T follicular helper cell (primary cell): ENCODE data around the gene FTSJ1.

Experiments used
- DNase-seq: peaks from one replicate; pipeline ENCODE4 v3.0.0-alpha.2; 2020; ENCODE audit warnings: low read depth

The FTSJ1 gene

GRCh38 chrX:48470110-48470832 is 5.7 kb upstream of the FTSJ1 start, which contains the start of gene SLC38A5:
Gene SLC38A5 (minus strand): TSS chrX:48470260. CDS start chrX:48467924, 2,336 bp downstream.
- no peak for DNase-seq

DNA sequence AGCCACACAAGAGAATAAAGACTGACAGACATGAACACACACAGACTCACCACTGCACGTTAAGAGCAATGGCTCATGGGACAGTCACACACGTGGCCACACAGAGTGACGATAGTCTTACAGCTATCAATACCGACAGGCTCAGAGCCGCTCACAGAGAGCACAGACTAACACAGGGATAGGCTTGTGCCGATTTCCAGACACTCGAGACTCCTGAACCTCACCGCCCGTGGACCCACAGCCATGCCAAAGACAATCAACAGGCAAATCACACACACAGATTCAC is 5.2 kb upstream of the FTSJ1 start:
- DNase-seq = no peak

GRCh38 chrX:48471504-48471903 is 4.5 kb upstream of the FTSJ1 start:
- DNase-seq = no peak

DNA sequence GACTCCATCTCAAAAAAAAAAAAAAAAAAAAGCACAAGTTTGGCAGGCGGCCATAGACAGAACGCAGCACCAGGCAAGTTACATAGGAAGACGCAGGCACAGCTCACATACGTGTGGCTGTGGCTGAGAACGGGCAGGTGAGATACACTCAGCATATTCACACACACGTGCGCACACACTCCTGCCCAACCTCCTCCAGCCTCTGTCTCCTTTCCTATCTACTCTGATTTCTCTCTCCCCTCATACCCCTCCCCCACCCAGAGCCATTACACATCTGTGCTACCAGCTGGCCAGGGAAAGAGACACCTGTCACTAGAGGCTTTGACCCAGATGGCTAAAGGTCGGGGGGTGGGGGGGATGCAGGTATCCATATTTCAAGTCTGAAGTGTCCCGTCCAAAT is 3.8 kb upstream of the FTSJ1 start:
- DNase-seq = no peak

- no peak for DNase-seq
Measured at GRCh38 chrX:48472851-48473703, 2.9 kb upstream of the FTSJ1 start.

- no peak for DNase-seq
Measured at GRCh38 chrX:48473704-48473990, 2.4 kb upstream of the FTSJ1 start.

DNA sequence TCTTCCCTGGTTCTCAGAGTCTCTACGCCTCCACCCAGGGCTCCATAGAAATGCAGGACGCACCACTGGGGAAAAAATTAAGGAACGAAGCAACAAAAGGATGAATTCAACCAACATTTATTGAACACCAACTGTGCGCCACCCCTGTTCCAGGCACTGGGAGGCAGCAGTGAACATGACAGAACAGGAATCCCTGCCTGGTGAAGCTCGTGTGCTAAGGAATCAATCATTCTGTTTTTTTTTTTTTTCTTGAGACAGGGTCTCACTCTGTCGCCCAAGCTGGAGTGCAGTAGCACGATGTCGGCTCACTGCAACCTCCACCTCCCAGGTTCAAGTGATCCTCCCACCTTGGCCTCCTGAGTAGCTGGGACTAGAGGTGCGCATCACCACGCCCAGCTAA is 1.9 kb upstream of the FTSJ1 start:
- DNase-seq = no peak

GRCh38 chrX:48474581-48474980 is 1.4 kb upstream of the FTSJ1 start:
- DNase-seq = no peak

DNA sequence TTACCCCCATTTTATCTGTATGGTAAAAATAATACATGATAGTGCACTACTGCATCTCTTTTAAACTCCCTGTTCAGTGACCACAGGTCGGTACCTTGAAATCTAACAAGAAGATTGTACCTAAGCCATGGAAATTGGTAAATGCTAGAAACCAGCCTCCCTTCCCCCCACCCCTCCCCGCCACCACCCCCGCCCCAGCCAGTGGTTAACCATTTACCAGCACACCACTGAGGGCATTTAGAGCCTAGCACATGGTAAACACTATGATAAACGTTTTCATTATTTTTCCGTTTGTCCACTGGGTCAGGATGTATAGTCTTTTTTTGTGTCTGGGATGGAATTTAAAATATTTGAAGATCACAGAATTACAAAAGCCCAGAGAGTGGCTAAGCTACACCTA is 703 bp upstream of the FTSJ1 start:
- DNase-seq = no peak

DNA sequence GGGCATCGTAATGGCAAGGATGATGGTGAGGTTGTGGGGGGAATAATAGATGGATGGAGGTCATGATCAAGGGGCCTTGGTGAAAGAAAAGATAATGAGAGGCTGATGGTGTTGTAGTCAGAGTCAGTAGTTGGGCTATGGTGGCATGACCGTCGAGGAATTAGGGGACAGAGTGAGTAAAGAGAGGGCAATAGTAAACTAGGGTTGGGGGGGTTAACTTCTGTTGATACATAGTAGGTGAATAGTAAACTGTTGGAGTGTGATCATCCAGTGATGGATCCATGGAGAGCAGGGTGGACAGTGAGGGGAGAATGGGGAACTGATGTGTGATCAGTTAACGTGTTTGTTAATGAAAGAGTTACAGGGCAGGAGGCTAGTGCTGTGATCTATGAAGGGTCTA is 920 bp downstream of the FTSJ1 start:
- DNase-seq = no peak

GRCh38 chrX:48477960-48478755 is 2.2 kb downstream of the FTSJ1 start:
- DNase-seq = no peak

GRCh38 chrX:48478806-48479205 is 2.8 kb downstream of the FTSJ1 start:
- DNase-seq = no peak

DNA sequence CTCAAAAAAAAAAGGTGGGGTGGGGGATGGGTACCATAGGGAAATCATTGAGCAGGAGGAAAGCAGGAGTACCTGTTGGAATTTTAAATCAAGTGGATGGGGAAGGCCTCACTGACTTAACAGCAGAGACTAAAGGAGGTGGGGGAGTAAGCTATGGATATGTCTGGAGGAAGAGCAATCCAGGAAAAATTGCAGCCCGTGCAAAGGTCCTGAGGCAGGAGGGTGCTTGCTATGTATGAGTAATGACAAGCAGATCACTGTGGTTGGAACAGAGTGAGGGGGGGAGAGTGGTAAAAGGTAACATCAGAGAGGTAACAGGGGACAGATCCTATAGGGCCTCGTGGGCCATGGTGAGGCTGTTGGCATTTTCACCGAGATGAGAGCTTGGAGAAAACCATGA is 4.1 kb downstream of the FTSJ1 start:
- DNase-seq = no peak

- no peak for DNase-seq
Measured at GRCh38 chrX:48480583-48480982, 4.6 kb downstream of the FTSJ1 start.

DNA sequence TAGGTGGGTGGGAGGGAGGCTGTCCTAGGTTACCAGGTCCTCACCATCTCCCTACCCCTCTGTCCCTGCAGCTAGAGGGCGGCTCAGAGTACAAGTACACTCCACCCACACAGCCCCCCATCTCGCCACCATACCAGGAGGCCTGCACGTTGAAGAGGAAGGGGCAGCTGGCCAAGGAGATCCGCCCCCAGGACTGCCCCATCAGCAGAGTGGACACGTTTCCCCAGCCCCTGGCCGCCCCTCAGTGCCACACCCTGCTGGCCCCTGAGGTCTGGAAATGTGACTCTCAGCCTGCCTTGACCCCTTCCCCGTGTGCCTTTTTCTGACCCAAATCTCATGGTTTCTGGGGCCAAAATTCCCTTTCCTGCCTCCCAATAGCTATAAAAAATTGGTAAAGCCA is 6.5 kb downstream of the FTSJ1 start:
- DNase-seq = no peak

- no peak for DNase-seq
Measured at GRCh38 chrX:48487362-48487798, 11.4 kb downstream of the FTSJ1 start.

DNA sequence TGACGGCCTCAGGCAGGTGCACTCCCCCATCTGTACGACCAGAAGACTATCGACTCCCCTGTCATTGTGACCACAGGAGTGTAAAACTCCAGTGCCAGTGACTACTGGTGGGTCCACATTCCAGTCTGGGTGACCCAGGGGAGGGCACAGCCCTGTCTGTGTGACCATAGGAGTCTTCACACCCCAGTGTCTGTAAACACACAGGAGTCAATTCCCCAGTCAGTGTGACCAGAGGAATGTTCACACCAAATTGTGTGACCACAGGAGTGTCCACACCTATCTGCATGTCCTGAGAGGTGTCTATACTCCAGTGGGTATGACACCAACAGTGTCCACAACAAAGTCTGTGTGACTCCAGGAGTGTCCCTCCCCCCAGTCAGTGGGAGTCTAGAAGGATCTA is 12.0 kb downstream of the FTSJ1 start:
- no peak for DNase-seq

GRCh38 chrX:48489296-48489695 is 13.3 kb downstream of the FTSJ1 start:
- DNase-seq = no peak

GRCh38 chrX:48489892-48490291 is 13.9 kb downstream of the FTSJ1 start:
- no peak for DNase-seq

DNA sequence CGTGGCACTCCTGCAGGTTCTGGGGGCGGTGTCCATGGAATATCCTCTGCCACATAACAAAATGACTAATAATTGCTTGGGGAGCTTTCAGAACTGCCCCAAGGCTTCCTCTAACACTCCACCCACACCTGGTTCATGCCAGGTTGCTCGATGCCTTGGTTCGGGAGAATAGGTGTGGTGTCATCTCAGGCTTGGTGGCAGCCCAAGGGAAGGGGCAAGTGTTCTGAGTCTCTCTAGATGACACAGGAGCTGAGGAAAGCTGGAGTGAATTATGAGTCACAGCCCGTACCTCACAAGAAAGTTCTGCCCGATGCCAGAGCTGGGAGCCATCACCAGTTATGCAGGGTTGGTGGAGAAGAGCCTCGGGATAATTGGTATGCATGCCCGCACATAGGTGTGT is 14.7 kb downstream of the FTSJ1 start:
- DNase-seq = no peak

- DNase-seq = no peak
Measured at GRCh38 chrX:48491809-48492208, 15.8 kb downstream of the FTSJ1 start.

GRCh38 chrX:48492293-48492910 is 16.4 kb downstream of the FTSJ1 start:
- DNase-seq = no peak
